Stimulated activated CD4-positive, alpha-beta T cell treated with anti-CD3 and anti-CD28 coated beads, Interleukin-2, amount 100 ng/mL, for 24 hours (primary cell): ENCODE measurements around the gene CRYBA2.

Experiments used
- DNase-seq, 2 donors: peaks; one replicate each; pipeline ENCODE4 v3.0.0-alpha.2; 2020

CRYBA2 gene

GRCh38 chr2:219022616-219023015, 29.4 kb upstream of the CRYBA2 start:
- no peak for DNase-seq

- DNase-seq = no peak
These were observed 28.8 kb upstream of the CRYBA2 start for GRCh38 chr2:219022041-219022440.

GRCh38 chr2:219021591-219021990, 28.4 kb upstream of the CRYBA2 start:
- no peak for DNase-seq

GRCh38 chr2:219020604-219021365, 27.6 kb upstream of the CRYBA2 start:
- DNase-seq = no peak

GRCh38 chr2:219019436-219019835, 26.2 kb upstream of the CRYBA2 start:
- DNase-seq = no peak

GRCh38 chr2:219018726-219019125, 25.5 kb upstream of the CRYBA2 start:
- no peak for DNase-seq

GRCh38 chr2:219018286-219018685, 25.1 kb upstream of the CRYBA2 start:
- no peak for DNase-seq

GRCh38 chr2:219017201-219017931, 24.1 kb upstream of the CRYBA2 start:
- no peak for DNase-seq

- DNase-seq = no peak
These were observed 23.5 kb upstream of the CRYBA2 start for GRCh38 chr2:219016721-219017120.

- DNase-seq = no peak
These were observed 17.7 kb upstream of the CRYBA2 start for GRCh38 chr2:219010873-219011272.

- peak in 1 of 2 donors; percentile 29 for DNase-seq
These were observed 17.0 kb upstream of the CRYBA2 start for GRCh38 chr2:219010162-219010756.

- DNase-seq = no peak
These were observed 16.1 kb upstream of the CRYBA2 start for GRCh38 chr2:219009294-219009693.

GRCh38 chr2:219003979-219004378, 10.8 kb upstream of the CRYBA2 start:
- no peak for DNase-seq

- no peak for DNase-seq
These were observed 10.0 kb upstream of the CRYBA2 start for GRCh38 chr2:219003267-219003634.

- peak; percentile 59 to 75 for DNase-seq
These were observed 9.4 kb upstream of the CRYBA2 start for GRCh38 chr2:219002395-219003266.

- peak in 1 of 2 donors; percentile 64 for DNase-seq
These were observed 8.6 kb upstream of the CRYBA2 start for GRCh38 chr2:219001577-219002394.

GRCh38 chr2:219001100-219001576, 7.9 kb upstream of the CRYBA2 start:
- DNase-seq = no peak

GRCh38 chr2:219000569-219000960, 7.3 kb upstream of the CRYBA2 start:
- no peak for DNase-seq

- no peak for DNase-seq
These were observed 6.8 kb upstream of the CRYBA2 start for GRCh38 chr2:218999881-219000568.

- no peak for DNase-seq
These were observed 6.0 kb upstream of the CRYBA2 start for GRCh38 chr2:218999021-218999880.
